Stimulated activated naive CD4-positive, alpha-beta T cell treated with Interleukin-2 at 50 U/mL for 16 hours (primary cell): ENCODE measurements around the gene CGB1.
"Not testable (repeated sequence)": the region's sequence is repeated elsewhere in the genome, so short reads cannot be mapped to it uniquely, and the experiment has no call there.

ENCODE experiments used
- DNase-seq: peaks from one replicate; lab custom pipeline; 2025; lab: John Stamatoyannopoulos, UW

The CGB1 gene

DNA sequence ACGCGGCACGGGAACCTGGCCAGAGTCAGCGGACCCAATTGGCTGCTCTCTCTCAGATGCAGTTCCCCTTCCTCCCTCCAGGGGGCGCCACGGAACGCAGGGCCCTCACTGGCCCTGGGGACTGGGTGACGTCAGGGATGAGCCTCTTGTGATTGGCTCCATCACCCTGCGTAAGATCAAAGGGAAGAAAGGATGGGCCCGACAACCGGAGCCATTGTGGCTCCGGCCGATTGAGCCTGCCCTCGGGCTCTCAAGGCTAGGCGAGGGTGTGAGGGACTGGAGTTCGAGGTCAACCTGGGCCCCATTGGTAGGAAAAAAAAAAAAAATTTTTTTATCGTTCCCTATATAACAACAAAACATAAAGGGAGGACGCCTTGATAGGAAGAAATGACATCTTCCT lies at the start of gene CGB1:
Gene CGB1 (minus strand): TSS at position 81 of the 400 bp plus-strand sequence. CDS start 184 bp downstream, outside the sequence.
- DNase-seq, result peak; percentile 26

DNA sequence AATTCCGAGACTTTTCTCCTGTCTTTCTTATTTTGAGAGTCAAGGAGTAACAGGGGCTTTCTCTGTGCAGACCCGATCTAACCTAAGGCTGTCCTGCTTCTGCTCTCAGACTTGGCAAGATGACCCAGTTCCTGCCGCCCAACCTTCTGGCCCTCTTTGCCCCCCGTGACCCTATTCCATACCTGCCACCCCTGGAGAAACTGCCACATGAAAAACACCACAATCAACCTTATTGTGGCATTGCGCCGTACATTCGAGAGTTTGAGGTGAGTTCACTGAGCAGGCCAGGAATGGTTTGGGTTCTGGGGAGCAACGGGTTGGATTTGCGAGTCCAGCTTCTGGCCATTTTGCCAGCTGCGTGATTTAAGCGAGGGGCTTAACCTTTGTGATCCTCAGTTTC lies 49.6 kb upstream of the CGB1 start:
- no peak for DNase-seq

- DNase-seq, result no peak
Observed at GRCh38 chr19:49085868-49086232, 49.2 kb upstream of the CGB1 start.

- peak; percentile 96 for DNase-seq
Observed at GRCh38 chr19:49085020-49085867, 48.5 kb upstream of the CGB1 start, which contains the start of gene SNRNP70. TSS of gene SNRNP70 (plus strand) at chr19:49085451. CDS start at chr19:49086415, 964 bp downstream.

DNA sequence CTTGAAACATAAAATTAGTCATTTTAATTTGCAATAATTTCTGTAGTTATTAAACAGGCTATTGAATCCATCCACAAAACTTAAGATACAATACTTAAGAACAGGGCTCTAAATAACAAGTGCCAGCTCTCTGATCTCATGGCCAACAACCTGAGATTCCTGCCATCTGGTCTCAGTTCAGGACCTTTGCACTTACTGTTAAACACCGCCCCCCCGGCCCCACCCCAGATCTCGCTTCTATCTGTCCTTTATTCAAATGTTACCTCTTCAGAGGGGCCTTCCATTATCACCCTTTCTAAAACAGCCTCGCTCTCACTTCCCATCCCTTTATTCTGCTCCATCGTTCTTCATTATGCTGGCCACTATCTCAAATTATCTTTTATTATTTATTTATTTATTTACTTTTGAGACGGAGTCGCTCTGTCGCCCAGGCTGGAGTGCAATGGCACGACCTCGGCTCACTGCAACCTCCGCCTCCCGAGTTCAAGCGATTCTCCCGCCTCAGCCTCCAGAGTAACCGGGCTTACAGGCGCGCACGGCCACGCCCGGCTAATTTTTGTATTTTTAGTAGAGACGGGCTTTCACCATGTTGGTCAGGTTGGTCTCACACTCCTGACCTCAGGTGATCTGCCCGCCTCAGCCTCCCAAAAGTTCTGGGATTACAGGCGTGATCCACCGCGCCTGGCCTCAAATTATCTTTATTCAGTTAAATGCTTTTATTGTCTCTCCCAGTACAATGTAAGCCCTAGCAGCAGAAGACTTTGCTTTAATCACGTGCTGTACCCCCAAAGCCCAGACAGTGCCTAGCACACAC lies 47.7 kb upstream of the CGB1 start:
- DNase-seq, result no peak

GRCh38 chr19:49081273-49081672 lies 44.6 kb upstream of the CGB1 start:
- no peak for DNase-seq

DNA sequence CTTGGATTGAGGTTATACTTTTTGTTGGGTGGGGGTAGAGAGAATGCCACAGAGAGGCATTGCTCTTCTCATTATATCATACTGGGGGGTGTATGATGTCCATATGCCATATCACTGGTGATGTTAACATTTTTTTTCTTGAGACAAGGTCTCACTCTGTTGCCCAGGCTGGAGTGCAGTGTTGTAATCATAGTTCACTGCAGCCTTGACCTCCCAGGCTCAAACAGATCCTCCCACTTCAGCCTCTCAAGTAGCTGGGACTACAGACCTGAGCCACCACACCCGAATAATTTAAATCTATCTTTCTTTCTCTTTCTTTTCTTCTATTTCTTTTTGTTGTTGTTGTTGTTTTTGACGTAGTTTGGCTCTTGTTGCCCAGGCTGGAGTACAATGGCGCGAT lies 43.7 kb upstream of the CGB1 start:
- no peak for DNase-seq

DNA sequence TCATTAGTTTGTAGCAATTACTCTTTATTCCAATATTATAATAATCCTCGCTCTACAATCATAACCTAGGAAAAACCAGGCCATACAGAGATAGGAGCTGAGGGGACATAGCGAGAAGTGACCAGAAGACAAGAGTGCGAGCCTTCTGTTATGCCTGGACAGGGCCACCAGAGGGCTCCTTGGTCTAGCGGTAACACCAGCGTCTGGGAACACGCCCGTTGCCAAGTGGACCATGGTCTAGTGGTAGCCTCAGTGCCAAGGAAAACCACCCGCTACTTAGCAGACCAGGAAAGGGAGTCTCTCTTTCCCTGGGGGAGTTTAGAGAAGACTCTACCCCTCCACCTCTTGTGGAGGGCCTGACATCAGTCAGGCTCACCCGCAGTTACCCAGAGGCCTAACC lies 38.2 kb upstream of the CGB1 start:
- not testable (repeated sequence) for DNase-seq

- DNase-seq, result no peak
Observed at GRCh38 chr19:49073514-49074378, 37.1 kb upstream of the CGB1 start.

DNA sequence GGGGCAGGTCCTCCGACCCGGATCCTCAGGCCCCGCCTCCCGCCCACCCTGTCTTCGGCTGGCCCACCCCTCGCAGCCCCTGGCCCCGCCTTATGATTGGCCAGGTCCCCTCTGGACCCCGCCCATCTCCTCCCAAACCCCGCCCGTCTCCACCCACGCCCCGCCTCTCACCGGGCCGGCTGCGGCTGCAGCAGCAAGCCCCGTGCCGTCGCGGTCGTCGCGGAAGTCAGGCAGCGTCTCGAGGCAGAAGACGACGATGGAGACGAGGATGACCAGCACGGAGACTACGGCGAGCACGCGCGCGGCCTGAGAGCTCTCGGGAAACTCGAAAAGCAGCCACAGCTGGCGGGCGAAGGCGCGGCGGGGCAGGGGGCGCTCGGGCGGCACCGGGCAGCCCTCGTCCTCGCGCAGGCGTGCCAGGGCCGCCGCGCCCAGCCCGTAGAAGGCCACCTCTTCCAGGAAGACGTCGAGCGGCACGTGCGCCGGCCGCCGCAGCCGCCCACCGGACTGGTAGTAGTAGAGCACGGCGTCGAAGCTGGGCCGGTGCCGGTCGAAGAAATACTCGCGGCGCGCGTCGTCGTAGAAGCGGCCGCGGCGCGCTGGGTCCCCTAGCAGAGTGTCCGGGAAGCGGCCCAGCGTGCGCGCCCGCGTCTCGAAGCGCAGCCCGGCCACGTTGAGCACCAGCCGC lies 35.3 kb upstream of the CGB1 start:
- DNase-seq, result no peak

DNA sequence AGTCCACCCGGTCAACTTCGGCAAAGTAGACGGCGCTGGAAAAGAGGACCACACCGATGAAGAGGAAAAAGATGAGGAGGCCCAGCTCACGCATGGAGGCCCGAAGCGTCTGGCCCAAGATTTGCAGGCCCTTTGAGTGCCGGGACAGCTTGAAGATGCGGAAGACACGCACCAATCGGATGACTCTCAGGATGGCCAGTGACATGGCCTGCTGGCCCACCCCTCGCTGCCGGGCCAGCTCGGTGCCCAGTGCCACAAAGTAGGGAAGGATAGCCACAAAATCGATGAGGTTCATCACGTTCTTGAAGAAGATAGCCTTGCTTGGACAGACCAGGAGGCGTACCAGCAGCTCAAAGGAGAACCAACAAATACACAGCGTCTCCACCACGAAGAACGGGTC lies 33.7 kb upstream of the CGB1 start:
- no peak for DNase-seq

GRCh38 chr19:49069026-49069425 lies 32.3 kb upstream of the CGB1 start:
- DNase-seq, result no peak

DNA sequence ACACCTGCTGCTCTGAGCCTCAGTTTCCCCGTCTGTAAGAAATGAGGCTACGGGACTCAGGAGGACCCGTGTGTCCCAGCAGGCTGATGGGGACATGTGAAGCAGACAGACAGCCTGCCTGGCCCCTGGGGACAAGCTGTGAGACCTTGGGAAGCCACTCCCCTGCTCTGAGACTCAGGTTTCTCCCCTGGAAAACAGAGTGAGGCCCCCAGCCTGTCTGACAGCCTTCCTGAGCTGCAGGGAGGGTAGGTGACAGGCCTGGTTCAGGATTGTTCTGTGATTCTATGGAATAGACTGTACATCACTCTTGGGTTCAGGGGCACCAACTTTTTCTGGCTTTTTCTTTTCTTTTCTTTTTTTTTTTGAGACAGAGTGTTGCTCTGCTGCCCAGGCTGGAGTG lies 30.9 kb upstream of the CGB1 start:
- no peak for DNase-seq

- no peak for DNase-seq
Observed at GRCh38 chr19:49065905-49066512, 29.3 kb upstream of the CGB1 start.

DNA sequence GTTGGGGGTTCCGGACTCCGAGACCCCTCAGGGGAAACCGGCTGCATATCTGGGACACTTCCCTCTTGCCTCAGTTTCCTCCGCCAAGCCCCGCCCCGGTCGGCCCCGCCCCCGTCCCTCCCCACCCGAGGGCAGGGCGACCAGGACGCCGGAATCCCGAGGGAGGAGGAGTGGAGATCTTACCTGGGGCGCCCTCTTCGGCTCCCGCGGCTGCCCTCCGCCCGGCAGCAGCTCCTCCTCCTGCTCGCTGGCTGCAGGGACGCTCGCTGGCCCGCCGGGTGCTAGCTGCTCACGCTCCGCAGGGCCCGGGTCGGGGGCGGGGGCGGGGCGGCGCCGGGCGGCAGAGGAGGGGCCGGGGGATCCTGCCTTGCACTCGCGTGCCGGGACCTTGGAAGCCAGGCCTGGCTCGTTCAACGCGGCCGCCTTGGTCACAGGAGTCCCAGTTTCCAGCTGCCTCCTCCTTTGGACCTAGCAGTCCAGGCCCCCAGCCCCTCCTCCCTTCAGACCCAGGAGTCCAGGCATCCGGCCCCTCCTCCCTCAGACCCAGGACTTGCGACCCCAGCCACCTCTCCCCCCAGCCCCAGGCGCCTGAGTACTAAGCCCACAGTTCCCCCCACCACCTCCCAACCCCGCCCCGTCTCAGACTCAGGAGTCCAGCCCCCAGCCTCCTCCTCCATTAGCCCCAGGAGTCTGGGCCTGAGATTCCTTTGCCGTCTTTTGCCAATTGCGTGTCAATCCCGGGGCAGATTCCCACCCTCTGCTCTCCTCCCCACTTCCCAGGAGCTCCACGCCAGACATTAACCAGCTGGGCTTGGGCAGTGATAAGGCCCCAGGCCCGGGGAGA lies 28.3 kb upstream of the CGB1 start, which contains the start of gene NTF4:
Gene NTF4 (minus strand): TSS at position 51 of the 844 bp plus-strand sequence. CDS start 2,821 bp downstream, outside the sequence.
- no peak for DNase-seq

DNA sequence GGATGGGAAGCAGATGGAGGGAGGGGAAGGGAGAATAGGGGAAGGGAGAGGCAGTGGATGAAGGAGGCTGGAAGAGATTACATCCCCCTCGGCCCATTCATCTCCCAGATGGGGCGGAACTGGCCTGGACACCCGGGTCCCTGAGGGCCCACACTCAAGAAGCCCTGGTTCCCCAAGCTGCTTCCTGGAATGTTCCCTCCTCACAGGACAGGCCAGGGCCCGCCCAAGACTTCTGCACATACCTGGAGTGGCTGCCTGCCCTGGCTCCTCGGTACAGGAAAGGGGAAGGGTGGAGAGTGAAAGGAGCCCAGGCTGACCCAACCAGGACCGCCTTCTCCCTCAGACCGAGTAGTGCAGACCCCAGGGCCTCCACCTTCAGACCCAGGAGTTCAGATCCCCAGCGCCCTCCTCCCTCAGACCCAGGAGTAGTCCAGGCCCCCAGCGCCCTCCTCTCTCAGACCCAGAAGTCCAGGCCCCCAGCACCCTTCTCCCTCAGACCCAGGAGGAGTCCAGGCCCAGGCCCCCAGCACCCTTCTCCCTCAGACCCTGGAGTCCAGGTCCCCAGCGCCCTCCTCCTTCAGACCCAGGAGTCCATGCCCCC lies 27.4 kb upstream of the CGB1 start:
- no peak for DNase-seq

DNA sequence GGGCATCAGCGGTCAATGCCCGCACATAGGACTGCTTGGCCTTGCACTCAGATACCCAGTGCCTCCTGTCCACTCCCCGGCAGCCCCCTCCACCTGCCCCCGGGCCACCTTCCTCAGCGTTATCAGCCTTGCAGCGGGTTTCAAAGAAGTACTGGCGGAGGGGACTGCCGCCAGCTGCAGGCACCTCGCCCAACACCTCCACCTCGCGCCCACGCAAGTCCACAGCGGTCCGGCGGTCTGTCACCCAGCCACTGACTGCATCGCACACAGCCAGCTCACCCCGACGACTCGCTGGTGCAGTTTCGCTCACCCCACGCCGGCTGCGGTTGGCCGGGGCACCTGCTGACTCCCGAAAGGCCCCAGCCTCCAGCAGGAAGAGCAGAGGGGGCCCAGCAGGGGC lies 24.8 kb upstream of the CGB1 start:
- DNase-seq, result no peak

DNA sequence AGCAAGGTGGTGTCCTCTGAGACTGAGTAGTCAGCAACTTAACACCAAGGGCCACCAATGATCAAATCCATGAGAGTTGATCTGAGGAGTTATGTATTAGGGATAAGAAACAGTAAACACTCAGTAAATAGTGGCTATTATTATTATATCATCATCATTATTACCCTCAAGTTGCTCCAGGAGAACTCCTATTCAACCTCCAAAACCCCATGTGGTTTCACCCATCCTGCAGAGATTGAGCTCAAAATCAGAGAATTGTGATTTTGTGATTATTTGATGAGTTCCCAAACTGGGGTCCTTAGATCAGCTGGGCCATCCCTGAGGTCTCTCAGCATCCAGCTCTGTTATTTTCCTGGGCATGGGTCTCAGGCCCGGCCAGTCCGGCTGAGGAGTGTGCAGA lies 24.3 kb upstream of the CGB1 start:
- DNase-seq, result no peak

- DNase-seq, result no peak
Observed at GRCh38 chr19:49059053-49059452, 22.4 kb upstream of the CGB1 start.

DNA sequence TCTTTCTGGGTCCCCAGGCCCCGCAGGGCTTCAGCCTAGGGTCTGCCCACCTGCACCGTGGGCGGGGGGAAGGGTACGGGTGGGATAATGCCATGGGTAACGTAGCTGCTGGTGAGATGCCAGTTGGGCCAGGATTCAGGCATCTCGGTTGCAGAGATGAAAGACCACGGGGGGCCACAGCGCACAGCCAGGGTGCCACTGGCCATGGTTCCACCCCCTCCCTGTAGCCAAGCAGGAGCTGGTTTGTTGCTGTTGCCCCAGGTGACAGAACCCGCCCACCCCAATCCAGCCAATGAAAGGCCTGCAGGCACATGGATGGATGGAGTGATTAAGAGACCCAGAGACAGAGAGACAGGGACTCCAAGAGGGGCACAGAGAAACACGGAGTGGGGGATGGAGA lies 21.9 kb upstream of the CGB1 start:
- no peak for DNase-seq
